ENCODE data around the gene ATG9B. TPM values are rescaled to one million over a fixed set of nuclear protein-coding genes. Genes with fewer than 3 reads are reported as not detected.

Gene ATG9B
- total RNA-seq, 1 donor from 2014 or later, result 0.85 TPM

- Mint-ChIP-seq H3K4me3 (ENCODE audit: unreplicated experiment) (no peak overlapping the region), H3K27me3 (ENCODE audit: unreplicated experiment) (peaks cover 13% of the 10 kb centered on the region), H3K9me3 (ENCODE audit: unreplicated experiment) (peaks cover 6% of the 10 kb centered on the region), H3K27ac (ENCODE audit: unreplicated experiment) (no peak overlapping the region), H3K4me1 (ENCODE audit: unreplicated experiment) (peaks cover 19% of the 10 kb centered on the region), H3K36me3 (ENCODE audit: low read depth, unreplicated experiment) (peaks cover 15% of the 10 kb centered on the region)
- DNase-seq (ENCODE audit: low spot score), result peak; percentile 76
- TF ChIP-seq CTCF (IDR thresholded peaks at IDR 0.05; ENCODE audit: unreplicated experiment), result peak; percentile 64
Observed at GRCh38 chr7:150986099-150986512, 38.2 kb downstream of the ATG9B start.

- no peaks in the 10 kb centered on the region for H3K9me3 Mint-ChIP-seq (ENCODE audit: unreplicated experiment)
- H3K27ac Mint-ChIP-seq (ENCODE audit: unreplicated experiment), result no peak overlapping the region
- TF ChIP-seq CTCF (IDR thresholded peaks at IDR 0.05; ENCODE audit: unreplicated experiment), result no peak
- H3K4me3 Mint-ChIP-seq (ENCODE audit: unreplicated experiment), result no peak overlapping the region
- DNase-seq (ENCODE audit: low spot score), result peak; percentile 55
- peaks cover 14% of the 10 kb centered on the region for H3K4me1 Mint-ChIP-seq (ENCODE audit: unreplicated experiment)
- H3K27me3 Mint-ChIP-seq (ENCODE audit: unreplicated experiment), result peaks cover 9% of the 10 kb centered on the region
- no peaks in the 10 kb centered on the region for H3K36me3 Mint-ChIP-seq (ENCODE audit: low read depth, unreplicated experiment)
Observed at GRCh38 chr7:150983893-150984368, 40.4 kb downstream of the ATG9B start.

- Mint-ChIP-seq H3K36me3 (ENCODE audit: low read depth, unreplicated experiment) (no peaks in the 10 kb centered on the region), H3K27me3 (ENCODE audit: unreplicated experiment) (peaks cover 13% of the 10 kb centered on the region), H3K4me1 (ENCODE audit: unreplicated experiment) (peaks cover 13% of the 10 kb centered on the region), H3K27ac (ENCODE audit: unreplicated experiment) (no peak overlapping the region), H3K4me3 (ENCODE audit: unreplicated experiment) (no peak overlapping the region), H3K9me3 (ENCODE audit: unreplicated experiment) (no peaks in the 10 kb centered on the region)
- no peak for DNase-seq (ENCODE audit: low spot score)
- TF ChIP-seq CTCF (IDR thresholded peaks at IDR 0.05; ENCODE audit: unreplicated experiment), result no peak
Observed at GRCh38 chr7:150982351-150982750, 41.9 kb downstream of the ATG9B start.

- Mint-ChIP-seq H3K4me1 (ENCODE audit: unreplicated experiment) (peaks cover 16% of the 10 kb centered on the region), H3K9me3 (ENCODE audit: unreplicated experiment) (no peaks in the 10 kb centered on the region), H3K36me3 (ENCODE audit: low read depth, unreplicated experiment) (no peaks in the 10 kb centered on the region), H3K27ac (ENCODE audit: unreplicated experiment) (no peak overlapping the region), H3K27me3 (ENCODE audit: unreplicated experiment) (peaks cover 20% of the 10 kb centered on the region), H3K4me3 (ENCODE audit: unreplicated experiment) (peak overlapping the region; percentile 17)
- TF ChIP-seq CTCF (IDR thresholded peaks at IDR 0.05; ENCODE audit: unreplicated experiment), result no peak
- no peak for DNase-seq (ENCODE audit: low spot score)
Observed at GRCh38 chr7:150981644-150982043, 42.6 kb downstream of the ATG9B start.

GRCh38 chr7:150980663-150981062 is 43.6 kb downstream of the ATG9B start:
- peaks cover 10% of the 10 kb centered on the region for H3K4me1 Mint-ChIP-seq (ENCODE audit: unreplicated experiment)
- no peak for DNase-seq (ENCODE audit: low spot score)
- H3K36me3 Mint-ChIP-seq (ENCODE audit: low read depth, unreplicated experiment), result no peaks in the 10 kb centered on the region
- no peak overlapping the region for H3K27ac Mint-ChIP-seq (ENCODE audit: unreplicated experiment)
- TF ChIP-seq CTCF (IDR thresholded peaks at IDR 0.05; ENCODE audit: unreplicated experiment), result no peak
- H3K27me3 Mint-ChIP-seq (ENCODE audit: unreplicated experiment), result peaks cover 20% of the 10 kb centered on the region
- no peaks in the 10 kb centered on the region for H3K9me3 Mint-ChIP-seq (ENCODE audit: unreplicated experiment)
- no peak overlapping the region for H3K4me3 Mint-ChIP-seq (ENCODE audit: unreplicated experiment)

Data from endothelial cell (in vitro differentiated cells).